Myocyte (in vitro differentiated cells): ENCODE measurements around the gene MATK. TPM values are rescaled to one million over a fixed set of nuclear protein-coding genes. Genes with fewer than 3 reads are reported as not detected.
"Not testable (repeated sequence)": the region's sequence is repeated elsewhere in the genome, so short reads cannot be mapped to it uniquely, and the experiment has no call there.

Experiments used
- DNase-seq: peaks from one replicate; pipeline ENCODE4 v3.0.0-alpha.2; 2012; ENCODE audit warnings: low read depth
- total RNA-seq: library from RNA; depleted of rRNA; stranded (reverse); fragments of >200 nt; gene quantifications from 2 replicates; pipeline ENCODE4 v1.2.3, GENCODE V29; 2014

MATK gene
- total RNA-seq, 1 donor from 2014 or later, result not detected

GRCh38 chr19:3816566-3817218 is 30.5 kb upstream of the MATK start:
- no peak for DNase-seq

GRCh38 chr19:3816148-3816547 is 30.0 kb upstream of the MATK start:
- not testable (repeated sequence) for DNase-seq

GRCh38 chr19:3814648-3815047 is 28.5 kb upstream of the MATK start:
- DNase-seq, result no peak

- DNase-seq, result no peak
These were observed 27.6 kb upstream of the MATK start for GRCh38 chr19:3813473-3814392.

- no peak for DNase-seq
These were observed 24.7 kb upstream of the MATK start for GRCh38 chr19:3810708-3811355.

GRCh38 chr19:3809881-3810707 is 23.9 kb upstream of the MATK start:
- no peak for DNase-seq

- no peak for DNase-seq
These were observed 22.4 kb upstream of the MATK start for GRCh38 chr19:3808420-3809143.

- DNase-seq, result no peak
These were observed 21.6 kb upstream of the MATK start for GRCh38 chr19:3807574-3808354.

- DNase-seq, result no peak
These were observed 20.9 kb upstream of the MATK start for GRCh38 chr19:3807131-3807480.

- no peak for DNase-seq
These were observed 19.7 kb upstream of the MATK start for GRCh38 chr19:3805859-3806258.

- DNase-seq, result peak; percentile 3
These were observed 18.2 kb upstream of the MATK start for GRCh38 chr19:3804429-3804828.

- no peak for DNase-seq
These were observed 17.8 kb upstream of the MATK start for GRCh38 chr19:3803986-3804385.

GRCh38 chr19:3803114-3803888 is 17.1 kb upstream of the MATK start:
- no peak for DNase-seq

GRCh38 chr19:3801412-3802096 is 15.4 kb upstream of the MATK start:
- DNase-seq, result peak; percentile 8

- no peak for DNase-seq
These were observed 14.8 kb upstream of the MATK start for GRCh38 chr19:3800996-3801395.

- no peak for DNase-seq
These were observed 12.0 kb upstream of the MATK start for GRCh38 chr19:3798137-3798536.

GRCh38 chr19:3796358-3796757 is 10.2 kb upstream of the MATK start:
- DNase-seq, result no peak

- DNase-seq, result no peak
These were observed 7.6 kb upstream of the MATK start for GRCh38 chr19:3793799-3794198.
